ENCODE data around the gene SOST. TPM values are rescaled to one million over a fixed set of nuclear protein-coding genes. Genes with fewer than 3 reads are reported as not detected.

Gene SOST
- total RNA-seq, 1 experiment from 2014 or later: not detected

DNA sequence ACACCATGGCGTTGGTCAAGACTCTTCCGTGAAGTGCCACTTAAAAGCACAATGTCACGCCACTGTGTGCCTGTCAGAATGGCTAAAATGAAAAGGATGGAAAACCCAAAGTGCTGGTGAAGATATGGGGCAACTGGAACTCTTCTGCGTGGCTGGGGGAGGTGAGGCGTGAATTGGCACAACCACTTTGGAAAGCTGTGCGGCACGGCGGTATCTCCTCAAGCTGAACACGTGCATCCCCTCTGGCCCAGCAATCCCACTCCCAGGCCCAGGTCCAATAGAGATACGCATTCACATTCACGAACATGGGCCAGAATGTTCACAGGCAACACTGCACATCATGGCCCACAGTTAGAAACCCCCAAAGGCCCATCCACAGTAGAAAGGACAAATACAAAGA, 11.3 kb upstream of the SOST start:
- no peak overlapping the region for H3K27ac ChIP-seq
- ChIA-PET CTCF (no interaction called here), POLR2A (ENCODE audit: unreplicated experiment) (no interaction called here)
- H3K27me3 ChIP-seq (ENCODE audit: insufficient read depth, low read depth): no peaks in the 10 kb centered on the region
- no peaks in the 10 kb centered on the region for H3K9me2 ChIP-seq (ENCODE audit: insufficient read depth)
- intact Hi-C loops (cut with micrococcal nuclease; ENCODE audit: unreplicated experiment): no loop called here
- H4K20me1 ChIP-seq (ENCODE audit: insufficient read depth): no peaks in the 10 kb centered on the region
- peaks cover 4% of the 10 kb centered on the region; the same call in 1 of the 2 replicates for H3K36me3 ChIP-seq (ENCODE audit: low read depth)
- no peak overlapping the region for H2AFZ ChIP-seq
- H3K4me2 ChIP-seq: no peak overlapping the region
- no peaks in the 10 kb centered on the region for H3K79me2 ChIP-seq (ENCODE audit: low read depth)
- H3F3A ChIP-seq (ENCODE audit: insufficient read depth, low read depth): peaks cover 26% of the 10 kb centered on the region; the same call in 1 of the 2 replicates
- TF ChIP-seq, protein P1, sequence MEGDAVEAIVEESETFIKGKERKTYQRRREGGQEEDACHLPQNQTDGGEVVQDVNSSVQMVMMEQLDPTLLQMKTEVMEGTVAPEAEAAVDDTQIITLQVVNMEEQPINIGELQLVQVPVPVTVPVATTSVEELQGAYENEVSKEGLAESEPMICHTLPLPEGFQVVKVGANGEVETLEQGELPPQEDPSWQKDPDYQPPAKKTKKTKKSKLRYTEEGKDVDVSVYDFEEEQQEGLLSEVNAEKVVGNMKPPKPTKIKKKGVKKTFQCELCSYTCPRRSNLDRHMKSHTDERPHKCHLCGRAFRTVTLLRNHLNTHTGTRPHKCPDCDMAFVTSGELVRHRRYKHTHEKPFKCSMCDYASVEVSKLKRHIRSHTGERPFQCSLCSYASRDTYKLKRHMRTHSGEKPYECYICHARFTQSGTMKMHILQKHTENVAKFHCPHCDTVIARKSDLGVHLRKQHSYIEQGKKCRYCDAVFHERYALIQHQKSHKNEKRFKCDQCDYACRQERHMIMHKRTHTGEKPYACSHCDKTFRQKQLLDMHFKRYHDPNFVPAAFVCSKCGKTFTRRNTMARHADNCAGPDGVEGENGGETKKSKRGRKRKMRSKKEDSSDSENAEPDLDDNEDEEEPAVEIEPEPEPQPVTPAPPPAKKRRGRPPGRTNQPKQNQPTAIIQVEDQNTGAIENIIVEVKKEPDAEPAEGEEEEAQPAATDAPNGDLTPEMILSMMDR (conservative IDR thresholded peaks at IDR 0.05): no peak
- DNase-seq: no peak
- no TSS peak for BruUV-seq (replicated peaks)
- no peak overlapping the region for H3K4me3 ChIP-seq
- H3K4me1 ChIP-seq (replicated peaks; ENCODE audit: insufficient read depth): no peaks in the 10 kb centered on the region
- no peaks in the 10 kb centered on the region for H3K9me3 ChIP-seq (ENCODE audit: insufficient read depth, low read depth)

DNA sequence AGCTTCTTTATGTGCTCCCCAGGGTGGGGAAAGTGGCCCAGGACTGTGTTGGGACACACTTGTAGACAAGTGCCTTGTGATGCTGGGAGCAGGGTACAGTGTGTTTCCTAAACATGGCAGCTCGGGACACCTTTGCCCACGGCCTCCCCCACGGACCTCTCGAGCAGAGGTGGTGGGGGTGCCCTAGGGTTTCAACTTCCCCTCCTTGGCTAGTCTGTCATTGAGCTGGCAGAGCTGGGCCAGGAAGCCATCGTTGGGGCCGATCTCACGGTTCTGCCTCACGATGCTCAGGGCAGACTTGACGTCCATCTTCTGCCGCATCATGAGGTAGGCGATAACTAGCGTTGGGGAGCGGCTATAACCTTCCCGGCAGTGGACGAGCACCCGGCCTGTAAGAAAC, 10.8 kb upstream of the SOST start:
- POLR2A ChIA-PET (ENCODE audit: unreplicated experiment): no interaction called here
- peaks cover 4% of the 10 kb centered on the region; the same call in 1 of the 2 replicates for H3K36me3 ChIP-seq (ENCODE audit: low read depth)
- no peaks in the 10 kb centered on the region for H3K9me3 ChIP-seq (ENCODE audit: insufficient read depth, low read depth)
- H3K9me2 ChIP-seq (ENCODE audit: insufficient read depth): no peaks in the 10 kb centered on the region
- H3K4me2 ChIP-seq: no peak overlapping the region
- H3K27ac ChIP-seq: no peak overlapping the region
- peaks cover 26% of the 10 kb centered on the region; the same call in 1 of the 2 replicates for H3F3A ChIP-seq (ENCODE audit: insufficient read depth, low read depth)
- TF ChIP-seq EZH2 (IDR thresholded peaks at IDR 0.05; ENCODE audit: low read depth): no peak
- TF ChIP-seq, protein P1 (conservative IDR thresholded peaks at IDR 0.05): no peak
- no peak overlapping the region for H3K4me3 ChIP-seq
- CTCF ChIA-PET: no interaction called here
- H3K4me1 ChIP-seq (replicated peaks; ENCODE audit: insufficient read depth): no peaks in the 10 kb centered on the region
- H3K27me3 ChIP-seq (ENCODE audit: insufficient read depth, low read depth): no peaks in the 10 kb centered on the region
- no peaks in the 10 kb centered on the region for H3K79me2 ChIP-seq (ENCODE audit: low read depth)
- BruUV-seq (replicated peaks): no TSS peak
- intact Hi-C loops (cut with micrococcal nuclease; ENCODE audit: unreplicated experiment): no loop called here
- H4K20me1 ChIP-seq (ENCODE audit: insufficient read depth): no peaks in the 10 kb centered on the region
- H2AFZ ChIP-seq: no peak overlapping the region
- DNase-seq: no peak

DNA sequence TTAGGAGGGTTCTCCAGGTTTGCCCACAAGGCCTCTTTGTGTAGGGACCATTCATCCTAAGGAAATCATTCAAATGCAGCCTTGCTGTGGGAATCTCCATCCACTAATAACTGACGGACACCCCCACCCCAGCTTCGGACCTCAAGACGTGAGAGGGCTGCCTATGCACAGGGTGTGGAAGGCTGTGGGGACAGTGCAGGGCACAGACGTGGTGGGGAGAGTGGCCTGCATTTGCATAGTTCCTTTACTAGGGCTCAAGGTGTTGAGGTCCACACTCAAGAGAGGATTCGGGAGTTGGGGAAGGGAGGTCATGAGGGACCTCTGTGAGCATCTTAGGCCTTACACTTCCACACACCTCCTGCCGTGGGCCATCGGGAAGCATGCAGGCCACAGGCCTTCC, 10.4 kb upstream of the SOST start:
- intact Hi-C loops (cut with micrococcal nuclease; ENCODE audit: unreplicated experiment): no loop called here
- Histone ChIP-seq H3K4me3 (no peak overlapping the region), H3K4me1 (replicated peaks; ENCODE audit: insufficient read depth) (no peaks in the 10 kb centered on the region), H3K79me2 (ENCODE audit: low read depth) (no peaks in the 10 kb centered on the region), H3K27ac (no peak overlapping the region), H3K9me3 (ENCODE audit: insufficient read depth, low read depth) (no peaks in the 10 kb centered on the region), H2AFZ (no peak overlapping the region), H3K9me2 (ENCODE audit: insufficient read depth) (no peaks in the 10 kb centered on the region), H3K4me2 (no peak overlapping the region), H3K27me3 (ENCODE audit: insufficient read depth, low read depth) (no peaks in the 10 kb centered on the region), H3F3A (ENCODE audit: insufficient read depth, low read depth) (peaks cover 26% of the 10 kb centered on the region; the same call in 1 of the 2 replicates), H3K36me3 (ENCODE audit: low read depth) (peaks cover 4% of the 10 kb centered on the region; the same call in 1 of the 2 replicates), H4K20me1 (ENCODE audit: insufficient read depth) (no peaks in the 10 kb centered on the region)
- ChIA-PET CTCF (no interaction called here), POLR2A (ENCODE audit: unreplicated experiment) (no interaction called here)
- TF ChIP-seq, protein P1 (conservative IDR thresholded peaks at IDR 0.05): no peak
- no peak for TF ChIP-seq EZH2 (IDR thresholded peaks at IDR 0.05; ENCODE audit: low read depth)
- DNase-seq: no peak
- BruUV-seq (replicated peaks): no TSS peak
